Mesenchymal stem cell (in vitro differentiated cells and primary cell): ENCODE measurements around the gene GAS7.

Source experiments
- DNase-seq: peaks from one replicate; pipeline ENCODE4 v3.0.0-alpha.2; 2013
- H2AFZ ChIP-seq: one replicate; pipeline ENCODE4 v1.6.1; 2013; ENCODE audit warnings: low read depth, mild to moderate bottlenecking, control low read depth, inconsistent platforms, low read length, moderate library complexity
- H2AK5ac ChIP-seq: 2 replicates; pipeline ENCODE4 v1.6.1; 2013; ENCODE audit warnings: low read length, moderate library complexity, mild to moderate bottlenecking, inconsistent platforms; ENCODE audit not compliant: severe bottlenecking
- H2BK120ac ChIP-seq: one replicate; pipeline ENCODE4 v1.6.1; 2013; ENCODE audit warnings: low read depth, mild to moderate bottlenecking, inconsistent platforms, low read length, moderate library complexity
- H2BK12ac ChIP-seq, 2 experiments: one replicate each; pipeline ENCODE4 v1.6.1; 2013; ENCODE audit warnings: inconsistent platforms in 2 of 2, low read length in 2 of 2, mild to moderate bottlenecking in 2 of 2, moderate library complexity in 2 of 2, control low read depth in 1 of 2
- H2BK15ac ChIP-seq: one replicate; pipeline ENCODE4 v1.6.1; 2013; ENCODE audit warnings: mild to moderate bottlenecking, low read depth, inconsistent platforms; ENCODE audit not compliant: poor library complexity, severe bottlenecking
- H2BK5ac ChIP-seq: 2 replicates; pipeline ENCODE4 v1.6.1; 2013; ENCODE audit warnings: low read depth, mild to moderate bottlenecking, low read length, control low read depth, inconsistent platforms; ENCODE audit not compliant: poor library complexity, severe bottlenecking
- H3K14ac ChIP-seq, 2 experiments: one replicate each; pipeline ENCODE4 v1.6.1; 2013; ENCODE audit warnings: inconsistent platforms in 2 of 2, low read length in 2 of 2, control low read depth in 1 of 2, mild to moderate bottlenecking in 1 of 2, moderate library complexity in 1 of 2
- H3K18ac ChIP-seq, 2 experiments: one replicate each; pipeline ENCODE4 v1.6.1; 2013; ENCODE audit warnings: inconsistent platforms in 2 of 2, low read length in 2 of 2, control low read depth in 1 of 2, low read depth in 1 of 2, mild to moderate bottlenecking in 1 of 2
- H3K23ac ChIP-seq, 2 experiments: one replicate each; pipeline ENCODE4 v1.6.1; 2013; ENCODE audit warnings: inconsistent platforms in 2 of 2, low read length in 2 of 2, mild to moderate bottlenecking in 2 of 2, moderate library complexity in 2 of 2, control low read depth in 1 of 2
- H3K27ac ChIP-seq: 2 replicates; pipeline ENCODE4 v1.5.1; 2013; ENCODE audit warnings: mild to moderate bottlenecking, moderate library complexity, low read length, control low read depth, inconsistent platforms; ENCODE audit not compliant: poor library complexity, severe bottlenecking
- H3K27me3 ChIP-seq, 2 experiments: 2 replicates each; pipeline versions ENCODE4 v1.6.1 to v1.7.0; 2013; ENCODE audit warnings: low read length in 2 of 2, mild to moderate bottlenecking in 2 of 2, moderate library complexity in 2 of 2, control low read depth in 1 of 2, inconsistent platforms in 1 of 2; ENCODE audit not compliant: control insufficient read depth in 1 of 2, insufficient read depth in 1 of 2
- H3K36me3 ChIP-seq, 2 experiments: 2 replicates each; pipeline versions ENCODE4 v1.6.1 to v1.7.0; 2013; ENCODE audit warnings: low read length in 2 of 2, control low read depth in 1 of 2, inconsistent platforms in 1 of 2, low read depth in 1 of 2, mild to moderate bottlenecking in 1 of 2; ENCODE audit not compliant: insufficient read depth in 2 of 2, control insufficient read depth in 1 of 2
- H3K4ac ChIP-seq, 2 experiments: one replicate each; pipeline ENCODE4 v1.6.1; 2013; ENCODE audit warnings: inconsistent platforms in 2 of 2, low read length in 2 of 2, mild to moderate bottlenecking in 2 of 2, moderate library complexity in 2 of 2, control low read depth in 1 of 2, low read depth in 1 of 2
- H3K4me1 ChIP-seq: 2 replicates; pipeline ENCODE4 v1.6.1; 2013; ENCODE audit warnings: low read depth, low read length, control low read depth; ENCODE audit not compliant: control insufficient read depth, insufficient read depth
- H3K4me2 ChIP-seq: 2 replicates; pipeline ENCODE4 v1.6.1; 2013; ENCODE audit warnings: low read length, mild to moderate bottlenecking, inconsistent platforms; ENCODE audit not compliant: poor library complexity, severe bottlenecking
- H3K4me3 ChIP-seq, 2 experiments: 2 replicates each; pipeline versions ENCODE4 v1.5.1 to v1.7.0; 2013; ENCODE audit warnings: low read length in 2 of 2, mild to moderate bottlenecking in 2 of 2, control low read depth in 1 of 2, low read depth in 1 of 2; ENCODE audit not compliant: insufficient read depth in 1 of 2
- H3K79me1 ChIP-seq: replicated peaks from 2 replicates; pipeline ENCODE4 v1.6.1; 2013; ENCODE audit warnings: mild to moderate bottlenecking, control low read depth, low read length, inconsistent platforms; ENCODE audit not compliant: poor library complexity, severe bottlenecking
- H3K9ac ChIP-seq: 2 replicates; pipeline ENCODE4 v1.7.0; 2013; ENCODE audit warnings: mild to moderate bottlenecking, low read length, moderate library complexity
- H3K9me3 ChIP-seq: 2 replicates; pipeline ENCODE4 v1.7.0; 2013; ENCODE audit warnings: mild to moderate bottlenecking, low read length; ENCODE audit not compliant: control insufficient read depth
- H4K8ac ChIP-seq: one replicate; pipeline ENCODE4 v1.6.1; 2013; ENCODE audit warnings: inconsistent platforms, mild to moderate bottlenecking, low read length, moderate library complexity
- H4K91ac ChIP-seq: one replicate; pipeline ENCODE4 v1.6.1; 2013; ENCODE audit warnings: mild to moderate bottlenecking, low read length, inconsistent platforms
- WGBS: methylation state at CpG from one replicate; pipeline ENCODE4 v1.1.7; 2013; ENCODE audit warnings: mixed read lengths; 5-methylcytosine and 5-hydroxymethylcytosine counted together

GAS7 gene

DNA sequence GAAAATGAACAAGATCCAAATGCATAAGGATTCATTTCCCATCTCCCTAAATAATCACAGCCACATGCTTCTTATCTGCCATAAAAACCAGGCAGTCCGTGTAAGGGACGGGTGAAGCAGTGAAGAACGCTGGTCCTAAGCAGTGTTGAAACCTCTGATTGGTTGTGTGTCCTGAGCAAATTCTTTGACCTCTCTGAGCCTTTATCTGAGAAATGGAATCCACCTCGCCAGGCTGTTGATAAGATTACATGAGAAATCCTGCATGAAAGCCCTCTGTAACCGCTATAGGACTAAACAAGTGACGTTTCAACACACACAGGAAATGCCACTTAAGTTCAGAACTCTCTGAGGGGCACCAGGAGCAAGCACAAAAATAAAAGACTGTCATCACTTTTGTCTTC lies 26.8 kb downstream of the GAS7 start:
- H4K91ac ChIP-seq = no peak overlapping the region
- H3K4me3 ChIP-seq = peak overlapping the region in 1 of 2 experiments; percentile 25
- H3K9ac ChIP-seq = peak overlapping the region; percentile 60
- no peak overlapping the region for H2BK120ac ChIP-seq
- no peak overlapping the region for H3K4ac ChIP-seq
- peaks cover 16% of the 10 kb centered on the region for H3K79me1 ChIP-seq
- H3K27ac ChIP-seq = no peak overlapping the region
- no peak overlapping the region for H2AK5ac ChIP-seq
- H2BK5ac ChIP-seq = no peak overlapping the region
- H2AFZ ChIP-seq = no peak overlapping the region
- H3K14ac ChIP-seq = no peak overlapping the region
- H3K36me3 ChIP-seq = no peaks in the 10 kb centered on the region
- peak; percentile 81 for DNase-seq
- no peak overlapping the region for H2BK15ac ChIP-seq
- H4K8ac ChIP-seq = no peak overlapping the region
- H3K18ac ChIP-seq = peak overlapping the region; percentile 5 to 65
- H2BK12ac ChIP-seq = peak overlapping the region in 1 of 2 experiments; percentile 3
- H3K9me3 ChIP-seq = no peaks in the 10 kb centered on the region
- no peaks in the 10 kb centered on the region for H3K27me3 ChIP-seq
- no peak overlapping the region for H3K23ac ChIP-seq
- 18% methylated on average over 6 of the region's 6 CpGs for WGBS
- no peak overlapping the region for H3K4me2 ChIP-seq
- peaks cover 2% of the 10 kb centered on the region for H3K4me1 ChIP-seq

DNA sequence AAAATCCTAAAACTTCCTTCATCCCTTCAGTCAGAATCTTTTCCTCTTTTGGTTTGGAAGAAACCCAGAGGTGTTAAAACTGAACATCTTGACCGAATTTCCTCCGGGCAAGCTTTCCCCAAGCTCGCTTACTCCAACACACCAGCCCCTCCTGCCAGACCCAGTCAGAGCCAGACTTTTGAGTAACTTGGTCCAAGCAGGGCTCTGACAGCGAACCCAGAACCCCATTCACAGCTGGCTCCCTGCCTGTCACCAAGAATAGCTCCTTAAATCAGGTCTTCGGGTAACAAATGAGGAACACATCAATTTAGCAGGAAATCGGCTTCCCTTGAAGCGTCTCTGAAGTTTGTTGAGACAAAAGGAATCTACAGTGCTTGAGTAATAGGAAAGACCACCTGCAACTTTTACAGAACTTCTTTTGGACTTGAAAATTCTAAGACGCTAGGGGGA lies 27.3 kb downstream of the GAS7 start:
- Histone ChIP-seq H4K8ac (no peak overlapping the region), H3K4ac (peak overlapping the region in 1 of 2 experiments; percentile 57), H2BK5ac (no peak overlapping the region), H3K23ac (no peak overlapping the region), H2BK12ac (peak overlapping the region; percentile 6 to 91), H3K9me3 (no peaks in the 10 kb centered on the region), H4K91ac (no peak overlapping the region), H3K4me1 (peaks cover 2% of the 10 kb centered on the region), H3K4me3 (peak overlapping the region in 1 of 2 experiments; percentile 25), H3K18ac (peak overlapping the region in 1 of 2 experiments; percentile 44), H2BK15ac (no peak overlapping the region), H2BK120ac (no peak overlapping the region), H3K79me1 (peaks cover 12% of the 10 kb centered on the region), H3K4me2 (no peak overlapping the region), H3K36me3 (no peaks in the 10 kb centered on the region), H3K14ac (no peak overlapping the region), H3K27ac (no peak overlapping the region), H2AFZ (no peak overlapping the region), H3K9ac (peak overlapping the region; percentile 60), H3K27me3 (no peaks in the 10 kb centered on the region), H2AK5ac (no peak overlapping the region)
- 71% methylated on average over 8 of the region's 8 CpGs for WGBS
- DNase-seq = no peak

DNA sequence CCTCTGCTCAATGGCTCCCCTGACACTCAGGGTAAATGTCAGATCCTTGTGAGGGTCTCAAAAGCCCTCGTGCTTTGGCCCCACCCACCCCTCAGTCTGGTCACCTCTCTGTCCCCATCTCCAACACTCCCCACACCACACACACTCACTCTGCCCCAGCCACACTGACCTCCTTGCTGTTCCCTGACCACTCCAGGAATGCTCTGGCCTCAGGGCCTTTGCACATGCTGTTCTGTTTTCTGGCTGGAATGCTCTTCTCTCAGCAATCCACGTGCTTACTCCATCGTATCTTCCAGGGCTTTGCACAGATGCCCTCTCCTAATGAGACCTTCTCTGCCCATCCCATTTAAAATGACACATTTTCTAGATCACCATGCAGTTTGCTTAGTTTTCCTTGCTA lies 28.2 kb downstream of the GAS7 start:
- DNase-seq = no peak
- Histone ChIP-seq H2BK5ac (no peak overlapping the region), H3K4me1 (peaks cover 2% of the 10 kb centered on the region), H3K9ac (peak overlapping the region; percentile 60), H4K8ac (no peak overlapping the region), H3K18ac (peak overlapping the region in 1 of 2 experiments; percentile 28), H3K23ac (no peak overlapping the region), H2BK15ac (peak overlapping the region; percentile 17), H2AFZ (no peak overlapping the region), H3K27ac (no peak overlapping the region), H3K4me2 (no peak overlapping the region), H2BK120ac (no peak overlapping the region), H3K9me3 (no peaks in the 10 kb centered on the region), H3K4me3 (no peak overlapping the region), H2AK5ac (no peak overlapping the region), H3K14ac (peak overlapping the region in 1 of 2 experiments; percentile 62), H3K36me3 (no peaks in the 10 kb centered on the region), H3K79me1 (peaks cover 12% of the 10 kb centered on the region), H4K91ac (no peak overlapping the region), H2BK12ac (peak overlapping the region in 1 of 2 experiments; percentile 29), H3K4ac (no peak overlapping the region), H3K27me3 (no peaks in the 10 kb centered on the region)
- 92% methylated on average over 3 of the region's 3 CpGs for WGBS

DNA sequence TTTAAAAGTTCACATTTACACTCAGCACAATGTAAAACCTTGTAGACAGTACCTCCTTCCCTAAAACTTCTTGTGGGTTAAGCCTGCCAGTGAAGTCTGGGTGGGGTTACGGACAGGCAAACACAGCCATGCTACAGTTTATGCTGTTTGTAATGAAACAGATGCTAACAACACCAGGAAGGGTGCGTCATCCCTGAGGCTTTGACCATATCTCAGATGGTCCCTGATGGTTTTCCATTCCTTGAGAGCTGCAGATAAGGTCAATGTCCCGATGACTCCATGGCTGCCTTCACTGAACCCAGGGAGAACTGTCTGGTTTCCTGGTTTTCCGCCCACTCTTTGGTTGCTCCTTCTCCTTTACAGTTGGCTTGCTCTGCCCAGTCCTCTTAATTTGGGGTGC lies 29.1 kb downstream of the GAS7 start:
- Histone ChIP-seq H3K9me3 (no peaks in the 10 kb centered on the region), H3K4me2 (no peak overlapping the region), H4K8ac (no peak overlapping the region), H3K18ac (peak overlapping the region in 1 of 2 experiments; percentile 37), H3K23ac (no peak overlapping the region), H4K91ac (no peak overlapping the region), H3K4ac (no peak overlapping the region), H2AFZ (no peak overlapping the region), H3K4me3 (no peak overlapping the region), H3K9ac (no peak overlapping the region), H2AK5ac (no peak overlapping the region), H2BK120ac (no peak overlapping the region), H3K4me1 (peaks cover 2% of the 10 kb centered on the region), H2BK5ac (no peak overlapping the region), H2BK12ac (no peak overlapping the region), H3K27me3 (no peaks in the 10 kb centered on the region), H2BK15ac (no peak overlapping the region), H3K14ac (no peak overlapping the region), H3K36me3 (no peaks in the 10 kb centered on the region), H3K27ac (no peak overlapping the region), H3K79me1 (peaks cover 12% of the 10 kb centered on the region)
- WGBS = 75% methylated on average over 4 of the region's 4 CpGs
- peak; percentile 68 for DNase-seq
